ENCODE measurements around the gene LAMTOR3. TPM values are rescaled to one million over a fixed set of nuclear protein-coding genes. Genes with fewer than 3 reads are reported as not detected.

LAMTOR3 gene
- total and polyA plus RNA-seq, 9 of the 15 experiments (the other 6 are each of a cell fraction or from before 2014, with no cell fraction given) = 17.9 to 146 (median 59.4) TPM

- TF ChIP-seq, protein P1, sequence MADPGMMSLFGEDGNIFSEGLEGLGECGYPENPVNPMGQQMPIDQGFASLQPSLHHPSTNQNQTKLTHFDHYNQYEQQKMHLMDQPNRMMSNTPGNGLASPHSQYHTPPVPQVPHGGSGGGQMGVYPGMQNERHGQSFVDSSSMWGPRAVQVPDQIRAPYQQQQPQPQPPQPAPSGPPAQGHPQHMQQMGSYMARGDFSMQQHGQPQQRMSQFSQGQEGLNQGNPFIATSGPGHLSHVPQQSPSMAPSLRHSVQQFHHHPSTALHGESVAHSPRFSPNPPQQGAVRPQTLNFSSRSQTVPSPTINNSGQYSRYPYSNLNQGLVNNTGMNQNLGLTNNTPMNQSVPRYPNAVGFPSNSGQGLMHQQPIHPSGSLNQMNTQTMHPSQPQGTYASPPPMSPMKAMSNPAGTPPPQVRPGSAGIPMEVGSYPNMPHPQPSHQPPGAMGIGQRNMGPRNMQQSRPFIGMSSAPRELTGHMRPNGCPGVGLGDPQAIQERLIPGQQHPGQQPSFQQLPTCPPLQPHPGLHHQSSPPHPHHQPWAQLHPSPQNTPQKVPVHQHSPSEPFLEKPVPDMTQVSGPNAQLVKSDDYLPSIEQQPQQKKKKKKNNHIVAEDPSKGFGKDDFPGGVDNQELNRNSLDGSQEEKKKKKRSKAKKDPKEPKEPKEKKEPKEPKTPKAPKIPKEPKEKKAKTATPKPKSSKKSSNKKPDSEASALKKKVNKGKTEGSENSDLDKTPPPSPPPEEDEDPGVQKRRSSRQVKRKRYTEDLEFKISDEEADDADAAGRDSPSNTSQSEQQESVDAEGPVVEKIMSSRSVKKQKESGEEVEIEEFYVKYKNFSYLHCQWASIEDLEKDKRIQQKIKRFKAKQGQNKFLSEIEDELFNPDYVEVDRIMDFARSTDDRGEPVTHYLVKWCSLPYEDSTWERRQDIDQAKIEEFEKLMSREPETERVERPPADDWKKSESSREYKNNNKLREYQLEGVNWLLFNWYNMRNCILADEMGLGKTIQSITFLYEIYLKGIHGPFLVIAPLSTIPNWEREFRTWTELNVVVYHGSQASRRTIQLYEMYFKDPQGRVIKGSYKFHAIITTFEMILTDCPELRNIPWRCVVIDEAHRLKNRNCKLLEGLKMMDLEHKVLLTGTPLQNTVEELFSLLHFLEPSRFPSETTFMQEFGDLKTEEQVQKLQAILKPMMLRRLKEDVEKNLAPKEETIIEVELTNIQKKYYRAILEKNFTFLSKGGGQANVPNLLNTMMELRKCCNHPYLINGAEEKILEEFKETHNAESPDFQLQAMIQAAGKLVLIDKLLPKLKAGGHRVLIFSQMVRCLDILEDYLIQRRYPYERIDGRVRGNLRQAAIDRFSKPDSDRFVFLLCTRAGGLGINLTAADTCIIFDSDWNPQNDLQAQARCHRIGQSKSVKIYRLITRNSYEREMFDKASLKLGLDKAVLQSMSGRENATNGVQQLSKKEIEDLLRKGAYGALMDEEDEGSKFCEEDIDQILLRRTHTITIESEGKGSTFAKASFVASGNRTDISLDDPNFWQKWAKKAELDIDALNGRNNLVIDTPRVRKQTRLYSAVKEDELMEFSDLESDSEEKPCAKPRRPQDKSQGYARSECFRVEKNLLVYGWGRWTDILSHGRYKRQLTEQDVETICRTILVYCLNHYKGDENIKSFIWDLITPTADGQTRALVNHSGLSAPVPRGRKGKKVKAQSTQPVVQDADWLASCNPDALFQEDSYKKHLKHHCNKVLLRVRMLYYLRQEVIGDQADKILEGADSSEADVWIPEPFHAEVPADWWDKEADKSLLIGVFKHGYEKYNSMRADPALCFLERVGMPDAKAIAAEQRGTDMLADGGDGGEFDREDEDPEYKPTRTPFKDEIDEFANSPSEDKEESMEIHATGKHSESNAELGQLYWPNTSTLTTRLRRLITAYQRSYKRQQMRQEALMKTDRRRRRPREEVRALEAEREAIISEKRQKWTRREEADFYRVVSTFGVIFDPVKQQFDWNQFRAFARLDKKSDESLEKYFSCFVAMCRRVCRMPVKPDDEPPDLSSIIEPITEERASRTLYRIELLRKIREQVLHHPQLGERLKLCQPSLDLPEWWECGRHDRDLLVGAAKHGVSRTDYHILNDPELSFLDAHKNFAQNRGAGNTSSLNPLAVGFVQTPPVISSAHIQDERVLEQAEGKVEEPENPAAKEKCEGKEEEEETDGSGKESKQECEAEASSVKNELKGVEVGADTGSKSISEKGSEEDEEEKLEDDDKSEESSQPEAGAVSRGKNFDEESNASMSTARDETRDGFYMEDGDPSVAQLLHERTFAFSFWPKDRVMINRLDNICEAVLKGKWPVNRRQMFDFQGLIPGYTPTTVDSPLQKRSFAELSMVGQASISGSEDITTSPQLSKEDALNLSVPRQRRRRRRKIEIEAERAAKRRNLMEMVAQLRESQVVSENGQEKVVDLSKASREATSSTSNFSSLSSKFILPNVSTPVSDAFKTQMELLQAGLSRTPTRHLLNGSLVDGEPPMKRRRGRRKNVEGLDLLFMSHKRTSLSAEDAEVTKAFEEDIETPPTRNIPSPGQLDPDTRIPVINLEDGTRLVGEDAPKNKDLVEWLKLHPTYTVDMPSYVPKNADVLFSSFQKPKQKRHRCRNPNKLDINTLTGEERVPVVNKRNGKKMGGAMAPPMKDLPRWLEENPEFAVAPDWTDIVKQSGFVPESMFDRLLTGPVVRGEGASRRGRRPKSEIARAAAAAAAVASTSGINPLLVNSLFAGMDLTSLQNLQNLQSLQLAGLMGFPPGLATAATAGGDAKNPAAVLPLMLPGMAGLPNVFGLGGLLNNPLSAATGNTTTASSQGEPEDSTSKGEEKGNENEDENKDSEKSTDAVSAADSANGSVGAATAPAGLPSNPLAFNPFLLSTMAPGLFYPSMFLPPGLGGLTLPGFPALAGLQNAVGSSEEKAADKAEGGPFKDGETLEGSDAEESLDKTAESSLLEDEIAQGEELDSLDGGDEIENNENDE (IDR thresholded peaks at IDR 0.05; ENCODE audit: low read depth, low read length) = no peak
- TF ChIP-seq ZNF707 (CRISPR knock-in tag; conservative IDR thresholded peaks at IDR 0.05) = no peak
- no peak for TF ChIP-seq EWSR1 (IDR thresholded peaks at IDR 0.05; ENCODE audit: borderline replicate concordance, low read depth, partially characterized antibody)
- no peak for TF ChIP-seq CREB5 (CRISPR knock-in tag; IDR thresholded peaks at IDR 0.05)
- TF ChIP-seq, protein P2, sequence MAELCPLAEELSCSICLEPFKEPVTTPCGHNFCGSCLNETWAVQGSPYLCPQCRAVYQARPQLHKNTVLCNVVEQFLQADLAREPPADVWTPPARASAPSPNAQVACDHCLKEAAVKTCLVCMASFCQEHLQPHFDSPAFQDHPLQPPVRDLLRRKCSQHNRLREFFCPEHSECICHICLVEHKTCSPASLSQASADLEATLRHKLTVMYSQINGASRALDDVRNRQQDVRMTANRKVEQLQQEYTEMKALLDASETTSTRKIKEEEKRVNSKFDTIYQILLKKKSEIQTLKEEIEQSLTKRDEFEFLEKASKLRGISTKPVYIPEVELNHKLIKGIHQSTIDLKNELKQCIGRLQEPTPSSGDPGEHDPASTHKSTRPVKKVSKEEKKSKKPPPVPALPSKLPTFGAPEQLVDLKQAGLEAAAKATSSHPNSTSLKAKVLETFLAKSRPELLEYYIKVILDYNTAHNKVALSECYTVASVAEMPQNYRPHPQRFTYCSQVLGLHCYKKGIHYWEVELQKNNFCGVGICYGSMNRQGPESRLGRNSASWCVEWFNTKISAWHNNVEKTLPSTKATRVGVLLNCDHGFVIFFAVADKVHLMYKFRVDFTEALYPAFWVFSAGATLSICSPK (IDR thresholded peaks at IDR 0.05; ENCODE audit: borderline replicate concordance) = no peak
- TF ChIP-seq YBX1 (IDR thresholded peaks at IDR 0.05) = no peak
- TF ChIP-seq CBX3 (IDR thresholded peaks at IDR 0.05; ENCODE audit: borderline replicate concordance in 1 of 2, low read length in 2 of 2) = no peak
- no peak for TF ChIP-seq PRMT5 (CRISPR knock-in tag; IDR thresholded peaks at IDR 0.05)
- TF ChIP-seq KLF16 (IDR thresholded peaks at IDR 0.05) = no peak
- no peak for TF ChIP-seq CEBPG (CRISPR knock-in tag; IDR thresholded peaks at IDR 0.05)
- no peak for TF ChIP-seq CEBPG (tag; conservative IDR thresholded peaks at IDR 0.05 in 1 of 2, IDR thresholded peaks at IDR 0.05 in 1 of 2)
- no peak for TF ChIP-seq SPI1 (IDR thresholded peaks at IDR 0.05; ENCODE audit: borderline replicate concordance, low read depth, low read length)
These were observed 60.5 kb downstream of the LAMTOR3 start (continued) for GRCh38 chr4:99833756-99834155.
